Measurements from ENCODE around the gene STARD9.

GRCh38 chr15:42734076-42734672, 158.8 kb downstream of the STARD9 start:
- no peak for TF ChIP-seq CTCF (optimal IDR thresholded peaks at IDR 0.05 in 1 of 3, IDR thresholded peaks at IDR 0.05 in 1 of 3, conservative IDR thresholded peaks at IDR 0.05 in 1 of 3; ENCODE audit: extremely low read depth in 1 of 3, insufficient read depth in 2 of 3, low read length in 3 of 3)
- TF ChIP-seq EZH2 (IDR thresholded peaks at IDR 0.05; ENCODE audit: low read length): no peak

Data from keratinocyte (primary cell).